HFF-Myc (cell line): ENCODE measurements around the gene BCAS3.
A peak's percentile ranks its signal among the peaks of the same experiment; 100 is the strongest.

Experiments
- DNase-seq: peaks from one replicate; pipeline ENCODE4 v3.0.0-alpha.2; 2011; ENCODE audit warnings: low read depth; ENCODE audit errors: extremely low read depth
- H3K4me3 ChIP-seq: replicated peaks from 2 replicates; pipeline ENCODE4 v1.5.1; 2011; ENCODE audit warnings: low read depth, mild to moderate bottlenecking, control low read depth, low read length
- TF ChIP-seq, protein P1 (sequence below): IDR thresholded peaks from 2 replicates; pipeline ENCODE4 v1.5.1; 2012; ENCODE audit warnings: mild to moderate bottlenecking, low read depth, low read length, control low read depth; ENCODE audit errors: missing control alignments

The BCAS3 gene

DNA sequence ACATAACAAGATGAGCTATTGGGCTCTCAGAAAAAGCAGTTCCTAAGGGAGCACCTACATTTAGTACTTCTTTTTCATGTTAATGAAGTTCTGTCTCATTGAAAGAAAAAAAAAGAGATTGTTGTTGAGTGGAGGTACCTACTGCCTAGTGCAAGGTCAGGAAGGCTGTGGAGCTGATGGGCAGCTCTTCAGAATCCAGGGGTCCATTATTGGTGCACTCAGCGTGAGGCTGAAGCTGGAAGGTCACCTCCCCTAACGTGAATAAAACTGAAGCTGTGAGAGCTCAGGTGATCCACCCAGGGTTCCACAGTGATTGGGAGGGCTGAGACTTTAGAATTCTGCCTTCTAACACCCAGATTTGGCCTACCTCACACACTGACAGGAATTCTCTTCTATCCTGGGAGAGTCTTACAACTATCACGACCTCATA is 568.1 kb downstream of the BCAS3 start:
- no peak overlapping the region for H3K4me3 ChIP-seq
- TF ChIP-seq, protein P1, sequence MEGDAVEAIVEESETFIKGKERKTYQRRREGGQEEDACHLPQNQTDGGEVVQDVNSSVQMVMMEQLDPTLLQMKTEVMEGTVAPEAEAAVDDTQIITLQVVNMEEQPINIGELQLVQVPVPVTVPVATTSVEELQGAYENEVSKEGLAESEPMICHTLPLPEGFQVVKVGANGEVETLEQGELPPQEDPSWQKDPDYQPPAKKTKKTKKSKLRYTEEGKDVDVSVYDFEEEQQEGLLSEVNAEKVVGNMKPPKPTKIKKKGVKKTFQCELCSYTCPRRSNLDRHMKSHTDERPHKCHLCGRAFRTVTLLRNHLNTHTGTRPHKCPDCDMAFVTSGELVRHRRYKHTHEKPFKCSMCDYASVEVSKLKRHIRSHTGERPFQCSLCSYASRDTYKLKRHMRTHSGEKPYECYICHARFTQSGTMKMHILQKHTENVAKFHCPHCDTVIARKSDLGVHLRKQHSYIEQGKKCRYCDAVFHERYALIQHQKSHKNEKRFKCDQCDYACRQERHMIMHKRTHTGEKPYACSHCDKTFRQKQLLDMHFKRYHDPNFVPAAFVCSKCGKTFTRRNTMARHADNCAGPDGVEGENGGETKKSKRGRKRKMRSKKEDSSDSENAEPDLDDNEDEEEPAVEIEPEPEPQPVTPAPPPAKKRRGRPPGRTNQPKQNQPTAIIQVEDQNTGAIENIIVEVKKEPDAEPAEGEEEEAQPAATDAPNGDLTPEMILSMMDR = no peak

DNA sequence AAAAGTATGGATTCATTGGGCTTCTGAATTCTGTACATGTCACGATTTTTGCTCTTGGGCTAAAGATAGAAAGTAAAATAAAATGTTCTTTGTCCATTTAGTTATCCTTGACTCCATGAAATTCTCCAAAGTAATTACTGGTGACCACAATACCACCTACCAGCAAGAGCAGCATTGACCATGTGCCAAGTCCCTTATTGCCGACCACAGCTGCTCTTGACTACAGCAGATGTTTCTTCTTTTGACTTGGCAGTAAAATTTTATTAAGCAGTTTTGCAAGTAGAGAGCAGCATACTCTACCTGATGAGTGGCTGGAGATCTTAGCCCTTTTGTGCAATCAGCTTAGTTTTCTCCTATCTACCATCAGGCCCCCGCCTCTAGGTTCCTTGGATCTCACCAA is 569.8 kb downstream of the BCAS3 start:
- peak; percentile 88 for DNase-seq
- no peak overlapping the region for H3K4me3 ChIP-seq
- TF ChIP-seq, protein P1 = no peak

More for the DNA sequence above, 568.1 kb downstream of the BCAS3 start:
- DNase-seq = no peak

- no peak for DNase-seq
- TF ChIP-seq, protein P1 = no peak
- no peak overlapping the region for H3K4me3 ChIP-seq
Observed at GRCh38 chr17:61248399-61248798, 570.7 kb downstream of the BCAS3 start.

DNA sequence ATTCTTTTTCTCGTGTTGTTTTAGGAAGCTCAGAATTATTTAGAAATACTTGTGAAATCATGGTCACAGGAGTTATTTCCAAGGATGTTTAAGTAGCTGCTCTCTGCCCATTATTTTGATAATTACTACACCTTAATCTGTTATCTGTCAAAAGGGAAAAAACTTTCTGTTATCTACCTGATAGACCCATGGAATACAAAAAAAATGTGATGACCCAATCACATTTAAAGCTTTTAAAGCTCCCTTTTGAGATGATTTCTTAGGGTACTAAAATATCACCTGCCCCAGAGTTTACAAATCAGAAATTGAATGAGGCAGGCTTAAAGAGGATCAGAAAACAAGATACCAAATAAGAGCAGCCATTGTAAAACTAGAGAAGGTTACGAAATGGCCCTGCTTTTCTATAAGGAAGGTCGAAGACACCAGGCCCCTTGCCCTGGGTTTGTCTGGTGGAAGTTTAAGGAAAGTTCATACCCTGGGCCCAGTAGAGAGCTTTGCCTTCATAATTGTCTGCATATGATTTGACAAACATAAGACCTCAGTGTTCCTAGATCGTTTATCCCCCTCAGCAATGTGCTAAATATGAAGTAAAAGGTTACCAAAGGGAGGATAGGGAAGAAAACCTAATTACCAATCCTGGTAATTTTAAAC is 572.1 kb downstream of the BCAS3 start:
- DNase-seq = no peak
- no peak overlapping the region for H3K4me3 ChIP-seq
- TF ChIP-seq, protein P1 = no peak

GRCh38 chr17:61250335-61250890 is 572.8 kb downstream of the BCAS3 start:
- TF ChIP-seq, protein P1 = no peak
- DNase-seq = no peak
- H3K4me3 ChIP-seq = no peak overlapping the region

DNA sequence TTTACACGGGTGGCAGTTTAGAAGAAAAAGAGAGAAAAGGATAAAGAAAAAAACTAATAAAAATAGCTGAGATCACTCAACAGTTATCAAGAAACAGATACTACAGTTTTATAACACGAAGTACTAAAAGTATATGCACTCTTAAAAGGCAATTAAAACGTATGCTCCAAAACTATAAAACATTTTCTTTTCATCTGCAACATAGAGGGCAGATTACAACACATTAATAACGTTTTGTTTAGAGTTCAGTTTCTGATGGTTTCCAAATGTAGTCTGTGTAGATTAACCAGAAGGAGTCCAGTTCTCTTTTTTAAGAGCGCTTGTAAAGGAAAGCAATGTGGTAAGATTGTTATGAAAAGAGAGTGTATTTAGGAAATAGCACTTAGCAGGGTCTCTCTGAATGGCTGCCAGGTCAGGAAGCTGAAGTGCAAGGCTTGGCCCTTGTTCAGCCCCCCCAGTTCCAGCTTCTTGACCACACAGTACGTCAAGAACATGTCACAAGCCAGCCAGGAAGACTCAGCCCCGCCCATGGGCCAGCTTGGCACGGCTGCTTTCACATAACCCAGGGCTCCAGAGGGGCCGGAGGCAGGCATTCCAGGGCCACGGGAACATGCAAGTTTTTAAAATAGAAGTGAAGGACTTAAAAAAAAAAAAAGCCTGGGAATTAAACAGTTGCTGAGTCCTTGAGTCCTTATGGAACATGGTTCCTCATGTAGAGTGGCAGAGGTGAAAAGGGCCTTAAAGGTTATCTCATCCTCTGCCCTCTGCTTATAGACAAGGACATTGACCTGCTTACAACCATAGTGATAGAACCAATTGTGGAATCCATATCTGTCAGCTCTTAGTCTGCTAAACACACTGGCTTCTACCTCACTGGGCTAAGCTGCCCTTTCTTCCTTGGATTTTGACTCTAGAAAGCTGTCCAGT is 574.6 kb downstream of the BCAS3 start:
- peak; percentile 98 for DNase-seq
- no peak overlapping the region for H3K4me3 ChIP-seq
- TF ChIP-seq, protein P1 = no peak
